Subcutaneous adipose tissue (tissue), 4 donors: Measurements from ENCODE around the gene PCDHGA2. TPM values are rescaled to one million over a fixed set of nuclear protein-coding genes. Genes with fewer than 3 reads are reported as not detected.
"Not testable (repeated sequence)": the region's sequence is repeated elsewhere in the genome, so short reads cannot be mapped to it uniquely, and the experiment has no call there.

ENCODE experiments used
- total RNA-seq, 4 donors: library from RNA; depleted of rRNA; stranded (reverse); fragments of >200 nt; gene quantifications; one replicate each; pipeline ENCODE4 v1.1.0, GENCODE V29; 2016
- TF ChIP-seq, protein P1 (sequence below): fragments of 450-650 bp; IDR thresholded peaks from one replicate; pipeline ENCODE4 v1.5.1; 2016; ENCODE audit warnings: low read depth, mild to moderate bottlenecking, control low read depth, antibody characterized with exemption, moderate library complexity

Gene PCDHGA2
- total RNA-seq, 4 donors from 2014 or later: 2.3 to 6.5 (median 2.6) TPM

GRCh38 chr5:141383345-141383744, 44.8 kb downstream of the PCDHGA2 start:
- TF ChIP-seq, protein P1, sequence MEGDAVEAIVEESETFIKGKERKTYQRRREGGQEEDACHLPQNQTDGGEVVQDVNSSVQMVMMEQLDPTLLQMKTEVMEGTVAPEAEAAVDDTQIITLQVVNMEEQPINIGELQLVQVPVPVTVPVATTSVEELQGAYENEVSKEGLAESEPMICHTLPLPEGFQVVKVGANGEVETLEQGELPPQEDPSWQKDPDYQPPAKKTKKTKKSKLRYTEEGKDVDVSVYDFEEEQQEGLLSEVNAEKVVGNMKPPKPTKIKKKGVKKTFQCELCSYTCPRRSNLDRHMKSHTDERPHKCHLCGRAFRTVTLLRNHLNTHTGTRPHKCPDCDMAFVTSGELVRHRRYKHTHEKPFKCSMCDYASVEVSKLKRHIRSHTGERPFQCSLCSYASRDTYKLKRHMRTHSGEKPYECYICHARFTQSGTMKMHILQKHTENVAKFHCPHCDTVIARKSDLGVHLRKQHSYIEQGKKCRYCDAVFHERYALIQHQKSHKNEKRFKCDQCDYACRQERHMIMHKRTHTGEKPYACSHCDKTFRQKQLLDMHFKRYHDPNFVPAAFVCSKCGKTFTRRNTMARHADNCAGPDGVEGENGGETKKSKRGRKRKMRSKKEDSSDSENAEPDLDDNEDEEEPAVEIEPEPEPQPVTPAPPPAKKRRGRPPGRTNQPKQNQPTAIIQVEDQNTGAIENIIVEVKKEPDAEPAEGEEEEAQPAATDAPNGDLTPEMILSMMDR: no peak

- TF ChIP-seq, protein P1: no peak
These were observed 46.1 kb downstream of the PCDHGA2 start for GRCh38 chr5:141384471-141385267.

- TF ChIP-seq, protein P1: not testable (repeated sequence)
These were observed 49.2 kb downstream of the PCDHGA2 start, which contains the start of gene PCDHGB4 for GRCh38 chr5:141387557-141388311. TSS of gene PCDHGB4 (plus strand) at chr5:141387698. CDS start at chr5:141387885, 187 bp downstream.

GRCh38 chr5:141388661-141389060, 50.1 kb downstream of the PCDHGA2 start:
- TF ChIP-seq, protein P1: no peak

- TF ChIP-seq, protein P1: no peak
These were observed 50.8 kb downstream of the PCDHGA2 start for GRCh38 chr5:141389153-141390042.

DNA sequence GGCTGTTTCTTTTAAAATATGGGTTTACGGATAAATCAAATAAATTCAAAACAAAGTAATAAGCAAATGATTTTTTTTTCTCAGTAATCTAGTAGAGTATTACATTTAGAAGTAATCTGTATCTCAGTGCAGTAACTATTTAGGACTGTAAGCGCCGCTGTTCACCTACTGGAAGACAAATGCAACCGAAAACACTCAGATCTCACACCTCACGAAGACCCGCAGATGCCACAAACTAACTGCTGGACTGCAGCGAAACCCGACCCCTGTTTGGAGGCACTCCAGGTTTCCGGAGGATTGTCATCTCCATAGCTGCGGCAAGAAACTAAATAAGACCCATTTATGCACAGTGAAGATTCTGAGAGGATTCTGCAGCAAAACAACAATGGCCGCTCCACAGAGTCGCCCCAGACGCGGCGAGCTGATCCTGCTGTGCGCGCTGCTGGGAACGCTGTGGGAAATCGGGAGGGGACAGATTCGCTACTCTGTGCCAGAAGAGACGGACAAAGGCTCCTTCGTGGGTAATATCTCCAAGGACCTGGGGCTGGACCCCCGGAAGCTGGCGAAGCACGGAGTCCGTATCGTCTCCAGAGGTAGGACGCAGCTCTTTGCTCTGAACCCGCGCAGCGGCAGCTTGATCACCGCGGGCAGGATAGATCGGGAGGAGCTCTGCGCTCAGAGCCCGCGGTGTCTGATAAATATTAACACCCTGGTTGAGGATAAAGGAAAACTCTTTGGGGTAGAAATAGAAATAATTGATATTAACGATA, 54.1 kb downstream of the PCDHGA2 start, which contains the start of gene PCDHGA8:
PCDHGA8 (plus strand) TSS at position 205 of the 770 bp plus-strand sequence; CDS start at position 386, 181 bp downstream.
- TF ChIP-seq, protein P1: no peak
